Head of caudate nucleus (tissue), 42 donors: ENCODE measurements around the gene VAV3.

Source experiments
- DNase-seq, 42 donors: peaks; one replicate each; pipeline versions ENCODE4 v3.0.0 to v3.0.0-alpha.2; 2020 to 2021; ENCODE audit warnings: mixed read lengths in 7 of 42
- intact Hi-C: fragments of 100-400 bp; cut with DNase I; formaldehyde crosslinking; loops from one replicate; pipeline ENCODE4 v1.15.0; 2022

Gene VAV3

DNA sequence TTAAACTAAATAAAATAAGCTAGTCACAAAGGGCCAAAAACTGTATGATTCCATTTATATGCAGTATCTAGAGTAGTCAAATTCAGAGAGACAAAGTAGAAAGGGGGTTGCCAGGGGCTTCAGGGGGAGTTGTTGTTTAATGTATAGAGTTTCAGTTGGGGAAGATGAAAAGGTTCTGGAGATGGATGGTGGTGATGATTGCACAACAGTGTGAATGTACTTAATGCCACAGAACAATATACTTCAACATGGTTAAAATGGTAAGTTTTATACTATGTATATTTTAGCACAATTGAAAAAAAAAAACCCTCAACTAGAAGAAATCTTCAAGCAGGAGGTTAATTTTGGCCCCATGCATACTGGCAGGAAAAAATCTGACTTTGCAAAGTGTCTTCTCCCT is 24.3 kb downstream of the VAV3 start:
- no peak for DNase-seq
- intact Hi-C loops, result no loop called here

DNA sequence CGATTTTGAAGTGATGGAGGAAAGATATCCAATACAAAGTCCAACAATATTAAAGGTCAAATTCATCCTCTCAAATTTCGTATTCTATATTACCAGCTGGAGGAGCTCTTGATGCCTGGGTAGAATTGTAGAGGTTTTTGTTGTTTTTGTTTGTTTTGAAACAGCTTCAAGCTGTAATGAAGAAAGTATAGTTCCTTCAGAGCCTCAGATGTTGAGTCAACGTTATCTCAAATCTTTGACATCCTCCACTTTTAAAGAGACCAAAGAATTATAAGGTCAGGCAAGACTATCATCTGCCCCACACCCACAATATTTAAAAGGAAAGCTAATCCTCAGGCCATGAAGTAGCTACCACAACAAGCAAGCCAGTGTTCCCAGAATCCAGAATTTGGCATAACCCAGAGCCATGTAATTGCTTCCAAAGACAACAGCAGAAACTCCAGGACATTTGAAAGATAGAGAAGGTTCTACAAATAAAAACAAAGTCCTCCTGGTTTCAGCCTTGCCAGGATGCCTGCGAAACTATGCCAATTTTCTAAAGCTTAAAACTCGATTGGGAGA is 24.9 kb downstream of the VAV3 start:
- intact Hi-C loops, result no loop called here
- DNase-seq, result no peak

DNA sequence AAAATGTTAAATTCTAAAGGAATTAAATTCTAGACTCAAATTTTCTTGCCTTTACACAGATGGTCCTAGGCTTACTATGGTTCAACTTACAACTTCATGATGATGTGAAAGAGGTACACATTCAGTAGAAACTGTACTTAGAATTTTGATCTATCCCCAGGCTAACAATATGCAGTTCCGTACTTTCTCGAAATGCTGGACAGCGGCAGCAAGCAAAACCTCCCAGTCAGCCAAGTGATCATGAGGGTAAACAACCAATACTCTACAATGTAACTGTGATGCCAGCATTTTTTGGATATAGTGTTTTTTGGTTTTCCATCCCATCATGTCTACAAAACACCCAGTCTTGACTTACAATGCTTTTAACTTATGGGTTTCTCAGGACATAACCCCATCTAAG is 25.7 kb downstream of the VAV3 start:
- no peak for DNase-seq
- intact Hi-C loops, result no loop called here

DNA sequence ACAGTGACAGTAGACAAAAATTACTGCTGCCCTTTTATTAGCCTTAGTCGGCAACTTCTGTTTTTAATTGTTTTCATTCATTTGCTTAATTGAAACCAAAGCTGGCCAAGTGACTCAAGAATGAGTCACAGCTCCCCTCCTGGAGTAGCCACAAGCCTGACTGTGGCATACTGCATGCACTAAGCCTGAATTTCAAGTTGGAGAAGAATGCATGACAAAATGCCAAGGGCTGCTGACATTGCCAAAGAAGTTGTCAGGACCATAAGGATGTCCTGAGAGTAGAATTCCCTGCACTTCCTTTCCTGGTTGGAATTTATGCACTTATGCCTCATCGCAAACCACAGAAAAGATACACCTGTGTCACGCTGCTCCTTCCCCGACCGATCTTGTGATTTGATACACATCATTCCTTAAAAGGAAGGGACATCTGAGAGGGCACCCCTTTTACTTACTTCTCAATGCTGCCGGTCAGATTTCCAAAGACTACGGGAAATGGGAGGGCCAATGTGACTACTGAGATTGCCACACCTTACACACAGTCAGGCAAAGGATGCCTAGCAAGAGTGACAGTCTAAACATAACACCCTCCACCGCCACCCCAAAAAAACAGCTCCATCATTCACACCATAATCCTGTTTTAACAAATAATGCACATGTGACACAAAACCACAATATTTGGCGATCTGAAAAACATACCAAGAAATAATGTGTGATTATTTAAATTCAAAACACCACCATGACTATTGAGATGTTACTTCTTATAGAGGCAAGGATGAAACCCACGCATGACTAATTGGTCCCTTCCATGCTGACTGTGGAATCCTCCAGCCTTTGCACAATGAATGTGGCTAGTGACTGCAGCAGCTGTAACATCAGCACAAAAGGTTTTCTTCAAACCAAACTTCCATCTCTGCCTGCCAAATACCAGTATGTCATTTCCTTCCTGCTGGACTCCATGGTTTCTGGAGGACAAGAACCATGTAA is 28.2 kb downstream of the VAV3 start:
- DNase-seq, result peak in 6 of 42 donors; percentile 3 to 64 (median 22)
- intact Hi-C loops, result no loop called here

DNA sequence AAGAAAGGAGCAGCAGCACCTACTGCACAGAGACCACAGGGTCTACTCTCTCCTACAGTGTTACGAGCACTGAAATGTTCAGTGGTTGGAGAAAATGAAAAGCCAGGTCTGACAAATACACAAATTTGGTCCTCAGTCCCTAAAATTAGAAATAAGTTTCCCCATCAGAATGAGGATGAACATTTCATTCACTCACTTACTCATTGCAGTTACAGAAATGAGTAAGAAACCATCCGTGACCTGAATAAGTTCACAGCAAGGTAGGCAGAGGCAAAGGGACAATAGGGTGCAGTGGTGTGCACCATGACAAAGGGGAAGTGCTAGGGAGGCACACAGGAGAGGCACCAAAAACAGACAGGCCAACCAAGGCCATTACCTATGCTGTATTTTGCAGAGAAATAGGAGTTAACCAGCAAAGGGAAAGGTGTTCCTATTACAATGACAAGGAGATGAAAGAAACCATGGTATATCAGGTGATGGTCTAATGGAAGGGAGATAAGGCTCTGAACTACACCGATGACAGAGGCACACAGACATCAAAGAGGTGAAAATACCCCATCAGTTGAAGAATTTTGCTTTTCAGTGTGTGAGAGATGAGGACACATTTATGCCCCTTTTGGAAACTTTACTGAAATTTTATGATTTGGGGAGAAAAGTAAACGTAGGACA is 29.4 kb downstream of the VAV3 start:
- intact Hi-C loops, result no loop called here
- no peak for DNase-seq

DNA sequence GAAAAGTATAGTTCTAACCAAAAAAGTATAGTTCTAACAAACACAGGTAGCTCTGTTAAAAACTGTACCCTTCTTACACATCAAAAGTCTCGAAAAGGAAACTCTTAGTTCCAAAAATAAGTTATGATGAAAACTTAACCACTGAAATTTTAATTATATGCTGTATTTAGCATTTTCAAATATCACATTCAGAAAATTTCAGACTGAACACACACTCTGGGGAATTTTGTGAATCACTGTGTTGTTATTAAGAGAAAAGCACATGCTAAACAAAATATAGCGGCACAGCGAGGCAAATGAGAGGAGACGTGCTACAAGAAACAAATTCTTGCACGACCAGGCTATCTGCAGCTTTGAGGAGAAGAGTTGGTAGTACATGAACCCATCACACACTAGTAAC is 30.4 kb downstream of the VAV3 start:
- intact Hi-C loops, result no loop called here
- no peak for DNase-seq

DNA sequence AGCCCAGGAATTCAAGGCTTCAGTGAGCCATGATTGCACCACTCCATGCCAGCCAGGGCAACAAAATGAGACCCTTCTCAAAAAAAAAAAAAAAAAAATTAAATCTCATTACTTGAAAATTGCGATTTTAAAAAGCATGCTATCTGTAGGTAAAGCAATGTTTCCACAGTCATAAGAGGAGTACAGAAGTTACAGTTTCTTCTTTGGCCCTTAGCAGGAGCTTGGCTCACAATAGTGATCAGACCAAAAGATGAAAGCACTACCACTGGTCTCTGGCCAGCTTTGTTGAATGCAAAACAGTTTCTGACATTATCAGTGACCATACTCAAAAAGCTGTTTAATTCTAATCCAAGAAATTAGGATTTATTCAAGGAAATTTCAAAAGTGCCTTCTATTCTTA is 31.2 kb downstream of the VAV3 start:
- DNase-seq, result no peak
- intact Hi-C loops, result no loop called here

DNA sequence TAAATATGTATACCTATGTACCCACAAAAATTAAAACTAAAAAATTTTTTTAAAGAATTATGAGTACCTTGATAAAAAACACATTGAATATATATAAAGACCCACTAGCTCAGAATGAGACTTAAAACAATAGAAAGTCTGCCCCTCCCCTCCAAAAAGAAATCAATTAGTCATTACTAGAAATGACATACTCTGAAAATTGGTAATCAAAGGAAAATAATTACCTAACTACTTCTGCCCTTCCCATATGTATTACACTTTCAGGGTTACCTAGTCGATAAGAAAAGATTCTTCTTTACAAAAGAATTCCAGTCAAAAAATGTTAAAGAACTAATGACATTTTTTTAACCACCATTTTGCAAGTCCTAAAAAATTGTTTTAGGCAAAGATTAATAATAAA is 34.7 kb downstream of the VAV3 start:
- no peak for DNase-seq
- intact Hi-C loops, result no loop called here

DNA sequence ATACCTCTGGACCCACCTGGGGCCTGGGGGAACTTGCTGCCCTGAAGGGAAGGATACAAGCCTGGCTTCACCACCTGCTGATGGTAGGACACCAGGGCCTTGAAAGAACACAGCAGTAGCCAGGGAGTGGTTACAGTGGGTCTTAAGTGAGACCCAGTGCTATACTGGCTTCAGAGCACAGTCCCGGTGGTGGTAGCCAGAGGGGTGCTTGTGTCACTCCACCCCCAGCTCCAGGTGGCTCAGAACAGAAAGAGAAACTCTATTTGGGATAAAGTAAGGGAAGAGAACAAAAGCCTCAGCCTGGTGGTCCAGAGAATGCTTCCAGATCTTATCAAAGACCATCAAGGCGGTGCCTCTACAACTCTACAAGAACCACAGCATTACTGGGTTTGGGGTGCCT is 37.2 kb downstream of the VAV3 start:
- no peak for DNase-seq
- intact Hi-C loops, result no loop called here

DNA sequence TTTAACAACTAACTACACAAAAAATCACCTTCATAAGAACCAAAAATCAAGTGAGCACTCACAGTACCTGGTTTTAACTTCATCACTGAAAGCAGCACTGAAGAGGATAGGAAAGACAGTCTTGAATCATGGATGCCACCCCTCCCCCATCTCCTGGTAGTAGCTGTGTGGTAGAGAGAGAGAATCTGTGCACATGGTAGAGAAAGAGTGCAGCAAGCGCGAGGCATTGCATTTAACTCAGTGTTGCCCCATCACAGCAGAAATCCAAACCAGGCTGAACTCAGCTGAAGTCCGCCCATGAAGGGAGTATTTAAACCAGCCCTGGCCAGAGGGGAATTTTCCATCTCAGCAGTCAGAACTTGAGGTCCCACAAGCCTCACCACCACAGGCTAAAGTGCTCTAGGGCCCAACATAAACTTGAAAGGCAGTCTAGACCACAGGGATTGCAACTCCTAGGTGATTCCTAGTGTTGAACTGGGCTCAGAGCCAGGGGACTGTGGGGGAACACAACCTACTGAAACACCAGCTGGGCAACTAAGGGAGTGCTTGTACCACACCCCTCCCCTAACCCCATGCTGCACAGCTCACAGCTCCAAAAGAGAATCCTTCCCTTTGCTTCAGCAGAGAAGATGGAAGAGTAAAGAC is 38.4 kb downstream of the VAV3 start:
- intact Hi-C loops, result no loop called here
- DNase-seq, result no peak

DNA sequence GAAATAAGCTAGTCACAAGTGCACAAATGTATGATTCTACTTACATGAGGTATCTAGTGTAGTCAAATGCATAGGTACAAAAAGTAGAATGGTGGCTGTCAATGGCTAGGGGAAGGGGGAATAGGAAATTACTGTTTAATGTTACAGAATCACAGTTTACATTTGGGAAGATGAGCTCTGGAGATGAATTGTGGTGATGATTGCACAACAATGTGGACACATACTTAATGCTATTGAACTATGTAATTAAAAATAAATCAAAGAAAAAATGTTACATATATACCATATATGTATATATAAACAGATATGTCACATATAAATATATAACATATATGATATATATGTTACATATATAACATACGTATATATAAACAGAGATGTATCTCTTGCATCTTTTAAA is 39.4 kb downstream of the VAV3 start:
- intact Hi-C loops, result no loop called here
- DNase-seq, result no peak

DNA sequence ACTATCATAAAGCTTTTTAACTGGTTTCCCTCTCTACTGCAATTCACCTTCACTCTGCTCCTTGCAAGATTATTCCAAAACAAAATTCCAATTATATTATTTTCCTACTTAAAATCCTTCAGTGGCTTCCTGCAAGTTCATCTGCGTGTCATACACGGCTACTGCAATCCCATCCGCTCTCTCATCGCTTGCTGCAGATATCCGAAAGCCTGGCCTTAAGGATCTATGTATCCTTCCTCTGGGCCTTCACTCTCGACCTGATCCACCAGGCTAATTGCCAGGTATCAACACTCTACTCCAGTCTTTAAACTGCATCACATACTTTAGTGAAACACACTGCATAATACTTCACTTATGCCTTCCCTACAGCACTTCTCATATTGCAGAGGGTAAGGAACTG is 44.0 kb downstream of the VAV3 start:
- intact Hi-C loops, result no loop called here
- DNase-seq, result no peak

DNA sequence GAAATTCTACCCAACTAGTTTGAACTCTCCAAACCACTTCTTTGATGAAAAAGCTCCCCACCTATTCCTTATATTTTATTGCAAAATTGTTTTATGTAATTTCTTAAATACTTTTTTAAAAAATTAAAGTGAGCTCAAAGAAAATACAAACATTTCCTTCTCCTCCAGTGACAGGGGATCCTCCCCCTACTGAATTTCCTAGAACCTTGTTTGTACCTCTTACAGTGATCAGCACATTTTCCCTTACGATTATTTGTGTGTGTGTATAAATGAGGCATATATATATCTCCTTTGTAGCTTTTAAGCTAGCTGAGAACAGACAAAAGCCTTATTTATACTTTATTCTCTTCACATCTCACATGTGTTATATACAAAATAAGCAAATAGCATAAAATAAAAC is 44.4 kb downstream of the VAV3 start:
- DNase-seq, result no peak
- intact Hi-C loops, result no loop called here

DNA sequence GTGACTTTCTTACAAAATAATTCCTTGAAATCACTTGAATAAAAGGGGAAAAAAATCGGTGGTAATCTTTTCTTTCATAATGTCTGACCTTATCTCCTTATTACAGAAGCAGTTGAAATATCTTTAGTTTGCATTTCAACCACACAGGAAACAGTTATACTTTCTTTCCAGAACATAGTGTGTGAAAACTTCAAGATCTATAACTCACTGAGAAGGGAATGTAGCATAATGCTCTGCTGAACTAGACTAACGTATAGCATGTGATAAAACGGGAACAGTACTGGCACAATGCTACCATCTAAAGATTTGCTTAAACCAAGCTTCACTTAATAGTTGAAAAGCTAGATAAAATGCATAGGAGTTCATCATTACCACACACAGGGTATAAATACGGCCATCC is 45.0 kb downstream of the VAV3 start:
- DNase-seq, result no peak
- intact Hi-C loops, result no loop called here

DNA sequence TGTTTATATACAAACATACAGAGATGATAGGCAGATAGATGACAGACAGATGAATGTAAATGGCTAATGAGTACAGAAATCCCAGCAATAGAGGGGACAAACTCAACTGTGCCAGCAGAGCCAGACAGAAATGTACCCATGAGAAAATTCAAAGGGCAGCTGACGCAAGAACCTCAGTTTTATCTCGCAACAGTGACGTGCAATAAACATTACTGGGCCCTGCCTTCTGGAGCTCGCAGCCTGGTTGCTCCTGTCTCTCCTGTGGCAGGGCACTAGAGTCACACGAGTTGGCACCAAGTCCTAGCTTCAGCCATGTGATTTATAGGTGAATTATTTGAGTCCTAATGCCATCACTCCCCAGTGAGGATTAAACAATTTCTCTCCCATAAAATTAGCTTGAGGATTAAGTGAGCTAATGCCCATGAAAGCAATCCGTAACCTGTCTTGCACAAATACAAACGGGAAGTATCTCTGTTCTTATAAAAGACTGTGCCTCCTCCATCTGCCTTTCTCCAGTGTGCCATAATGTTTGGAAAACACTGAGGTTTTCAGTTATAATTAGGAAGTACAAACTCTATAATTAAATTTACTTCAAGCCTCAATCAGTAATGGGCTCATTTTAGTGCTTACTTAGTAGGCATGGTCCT is 50.7 kb downstream of the VAV3 start:
- no peak for DNase-seq
- intact Hi-C loops, result no loop called here

DNA sequence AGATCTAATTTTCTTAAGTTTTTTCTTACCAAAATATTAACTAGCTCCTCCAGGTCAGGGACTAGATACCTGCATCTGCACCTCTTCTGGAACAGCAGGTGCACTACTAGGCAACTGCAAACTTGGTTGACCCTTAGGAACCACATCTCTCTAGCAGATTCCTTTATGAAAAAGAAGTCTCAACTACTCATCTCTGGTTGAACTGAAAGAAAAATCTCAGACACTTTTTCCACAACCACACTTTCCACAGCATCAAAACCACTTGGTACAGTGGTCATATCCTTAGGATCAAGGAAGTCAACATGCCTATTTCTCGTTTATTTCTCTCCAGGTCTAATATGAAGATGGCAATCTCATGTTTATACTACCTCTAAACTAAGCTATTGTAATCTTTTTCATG is 52.3 kb downstream of the VAV3 start:
- intact Hi-C loops, result no loop called here
- DNase-seq, result no peak

DNA sequence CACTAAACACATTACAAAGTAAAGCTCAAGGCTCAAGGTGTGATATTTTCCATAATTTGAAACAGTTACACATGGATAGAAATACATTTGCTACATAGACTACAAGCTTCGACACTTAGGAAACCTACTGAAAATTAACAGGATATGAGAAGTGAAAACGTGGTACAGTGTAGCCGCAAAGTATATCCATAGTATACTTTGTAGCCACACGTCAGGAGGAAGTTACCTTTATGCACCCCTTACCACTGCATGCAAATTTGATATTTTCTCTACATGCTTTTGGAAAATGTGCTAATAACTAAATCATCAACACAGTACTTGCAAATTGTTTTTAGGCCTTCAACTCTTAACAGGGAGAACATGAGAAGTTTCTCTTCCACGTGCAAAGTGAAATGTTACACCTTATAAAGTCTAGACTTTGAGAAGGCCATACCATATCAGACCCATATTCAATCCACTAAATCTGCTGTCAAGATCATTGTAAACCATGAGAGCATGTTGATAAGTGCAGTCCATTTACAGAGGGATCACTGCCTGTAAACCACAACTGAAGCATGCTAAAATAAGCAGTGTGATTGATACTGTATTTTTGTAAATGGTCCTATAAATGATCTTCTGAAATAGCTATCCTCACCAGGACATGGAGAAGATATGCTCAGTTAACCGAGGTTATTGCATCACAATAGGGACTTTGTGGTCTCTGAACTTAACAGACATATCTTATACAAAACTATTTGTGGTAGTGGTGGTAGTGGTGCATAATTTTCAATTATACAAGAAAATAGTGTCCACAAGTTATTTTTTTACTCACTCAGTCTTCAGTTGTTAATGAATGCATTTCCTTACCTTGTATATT is 64.7 kb downstream of the VAV3 start:
- intact Hi-C loops, result no loop called here
- no peak for DNase-seq

DNA sequence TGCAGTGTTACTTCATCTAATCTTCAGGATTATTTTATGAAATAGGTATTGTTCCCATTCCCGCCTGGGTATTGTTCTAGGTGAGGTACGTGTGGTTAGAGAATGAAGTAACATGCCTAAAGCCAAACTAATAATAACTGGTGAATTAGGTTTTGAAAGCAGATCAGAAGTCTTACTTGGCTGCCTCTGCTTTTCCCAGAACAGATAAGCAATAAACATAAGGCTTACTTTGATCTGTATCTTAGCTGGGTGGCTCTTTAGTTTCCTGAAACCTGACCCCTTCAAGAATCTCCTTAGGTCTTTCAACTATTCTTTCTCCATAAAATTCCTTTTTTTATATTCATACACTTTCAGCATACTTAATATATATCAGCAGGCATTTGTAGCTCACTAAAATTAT is 65.3 kb downstream of the VAV3 start:
- DNase-seq, result no peak
- intact Hi-C loops, result no loop called here
